Upper lobe of right lung (tissue), 1 donor: ENCODE measurements around the gene EEF2K. TPM values are rescaled to one million over a fixed set of nuclear protein-coding genes. Genes with fewer than 3 reads are reported as not detected.
"Not testable (repeated sequence)": the region's sequence is repeated elsewhere in the genome, so short reads cannot be mapped to it uniquely, and the experiment has no call there.

ENCODE experiments used
- ATAC-seq: fragments of 200-7000 bp; cut with Tn5 transposase; one replicate; pipeline ENCODE4 v1.9.1; 2020; ENCODE audit warnings: mild to moderate bottlenecking, moderate library complexity
- DNase-seq: peaks from one replicate; pipeline ENCODE4 v3.0.0-alpha.2; 2020
- H3K27ac ChIP-seq: fragments of 200-600 bp; one replicate; pipeline ENCODE4 v1.8.0; 2022
- H3K27me3 ChIP-seq: fragments of 200-600 bp; one replicate; pipeline ENCODE4 v1.8.0; 2022; ENCODE audit warnings: mild to moderate bottlenecking
- H3K36me3 ChIP-seq: fragments of 200-600 bp; one replicate; pipeline ENCODE4 v1.8.0; 2022
- H3K4me1 ChIP-seq: fragments of 200-600 bp; one replicate; pipeline ENCODE4 v1.8.0; 2022
- H3K4me3 ChIP-seq: fragments of 200-600 bp; one replicate; pipeline ENCODE4 v1.8.0; 2022; ENCODE audit warnings: mild to moderate bottlenecking
- H3K9me3 ChIP-seq: fragments of 200-600 bp; one replicate; pipeline ENCODE4 v1.8.0; 2022
- CTCF ChIP-seq: fragments of 200-600 bp; IDR thresholded peaks from one replicate; pipeline ENCODE4 v1.8.0; 2022; ENCODE audit warnings: antibody characterized with exemption
- intact Hi-C: fragments of 100-400 bp; cut with DNase I; formaldehyde crosslinking; loops from one replicate; pipeline ENCODE4 v1.11.0; 2022
- total RNA-seq: library from RNA; stranded (reverse); fragmentation: NEBNext Ultra II Directional; extraction: Animal tissue kit (Norgen Biotek cat#: 25700); gene quantifications from one replicate; pipeline ENCODE4 v1.2.1, GENCODE V29; 2021
- donor health status: DM: no; HTN: yes; CAD: no; lungs with severe emphysema.

The EEF2K gene
- total RNA-seq, 1 donor from 2014 or later, result 34.9 TPM

- peak within 1 kb of the TSS; percentile 89 for H3K27ac ChIP-seq
- intact Hi-C loops, result loop anchor here (5.0 kb wide), 1 partner anchor 100 kb away; no protein-coding TSS in a partner anchor
- H3K27me3 ChIP-seq, result no peaks in the 10 kb centered on the region
- peak; percentile 100 for DNase-seq
- peak within 1 kb of the TSS; percentile 96 for H3K4me3 ChIP-seq
- H3K9me3 ChIP-seq, result no peaks in the 10 kb centered on the region
- ATAC-seq, result peak; percentile 99
- TF ChIP-seq CTCF, result peak; percentile 90
- H3K4me1 ChIP-seq, result peaks cover 8% of the 10 kb centered on the region
- peaks cover 5% of the 10 kb centered on the region for H3K36me3 ChIP-seq
Measured at GRCh38 chr16:22297114-22297870, 91.2 kb downstream of the EEF2K start, which contains the start of gene POLR3E. TSS of gene POLR3E (plus strand) at chr16:22297409. CDS start at chr16:22302969, 5,560 bp downstream.

- ATAC-seq, result peak; percentile 44
- DNase-seq, result no peak
Measured at GRCh38 chr16:22297871-22298733, 92.0 kb downstream of the EEF2K start.

GRCh38 chr16:22299036-22299435, 93.0 kb downstream of the EEF2K start:
- H3K36me3 ChIP-seq, result peaks cover 16% of the 10 kb centered on the region
- H3K4me1 ChIP-seq, result peaks cover 8% of the 10 kb centered on the region
- TF ChIP-seq CTCF, result no peak
- intact Hi-C loops, result loop anchor here (5.0 kb wide), 1 partner anchor 102 kb away; no protein-coding TSS in a partner anchor
- H3K27ac ChIP-seq, result no peak overlapping the region
- H3K4me3 ChIP-seq, result peak overlapping the region; percentile 96
- DNase-seq, result no peak
- H3K27me3 ChIP-seq, result no peaks in the 10 kb centered on the region
- no peaks in the 10 kb centered on the region for H3K9me3 ChIP-seq
- ATAC-seq, result no peak

More at GRCh38 chr16:22297871-22298733, 92.0 kb downstream of the EEF2K start:
- Histone ChIP-seq H3K4me1 (peaks cover 8% of the 10 kb centered on the region), H3K4me3 (peak overlapping the region; percentile 96), H3K36me3 (peaks cover 13% of the 10 kb centered on the region), H3K9me3 (no peaks in the 10 kb centered on the region), H3K27me3 (no peaks in the 10 kb centered on the region), H3K27ac (peak overlapping the region; percentile 89)
- TF ChIP-seq CTCF, result no peak
- intact Hi-C loops, result loop anchor here (5.0 kb wide), 1 partner anchor 101 kb away; no protein-coding TSS in a partner anchor

GRCh38 chr16:22300427-22301071, 94.5 kb downstream of the EEF2K start:
- ATAC-seq, result no peak
- TF ChIP-seq CTCF, result peak; percentile 45
- intact Hi-C loops, result no loop called here

GRCh38 chr16:22301423-22301822, 95.3 kb downstream of the EEF2K start:
- H3K27ac ChIP-seq, H3K4me1 ChIP-seq, ATAC-seq, H3K9me3 ChIP-seq, intact Hi-C loops, H3K4me3 ChIP-seq, H3K27me3 ChIP-seq, DNase-seq: not testable (repeated sequence)
- peaks cover 31% of the 10 kb centered on the region for H3K36me3 ChIP-seq

More at GRCh38 chr16:22300427-22301071, 94.5 kb downstream of the EEF2K start:
- H3K27ac ChIP-seq, result no peak overlapping the region
- H3K27me3 ChIP-seq, result no peaks in the 10 kb centered on the region
- H3K9me3 ChIP-seq, result no peaks in the 10 kb centered on the region
- peaks cover 22% of the 10 kb centered on the region for H3K36me3 ChIP-seq
- no peak overlapping the region for H3K4me3 ChIP-seq
- DNase-seq, result no peak
- peaks cover 8% of the 10 kb centered on the region for H3K4me1 ChIP-seq
